ENCODE measurements around the gene EXOSC5. TPM values are rescaled to one million over a fixed set of nuclear protein-coding genes. Genes with fewer than 3 reads are reported as not detected.

The EXOSC5 gene
- total and polyA plus RNA-seq, 10 of the 15 experiments (the other 5 are each of a cell fraction or from before 2014, with no cell fraction given), result 15.8 to 123 (median 52.7) TPM

DNA sequence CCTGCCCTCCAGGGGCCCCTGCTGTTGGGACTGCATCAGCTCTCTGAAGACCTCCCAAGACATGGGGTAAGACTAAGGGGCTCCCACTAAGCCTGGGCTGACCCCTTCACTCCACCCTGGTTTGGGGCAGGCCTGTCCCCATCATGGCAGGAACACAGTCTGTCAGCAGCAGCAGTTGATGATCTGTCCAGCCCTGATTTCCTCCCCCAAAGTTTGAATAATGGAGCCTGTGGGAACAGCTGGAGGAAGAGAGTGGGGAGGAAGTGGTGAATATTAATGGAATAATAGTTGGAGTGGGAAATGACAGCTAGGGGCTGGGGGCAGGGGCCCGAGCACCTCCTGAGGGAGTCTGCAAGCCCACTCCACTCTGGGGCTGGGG lies 31.3 kb upstream of the EXOSC5 start:
- CTCF ChIA-PET, result interaction anchor here (0.7 to 1.9 kb wide), 4 partner anchors 9 to 20 kb away, joined by 3 to 8 read pairs (median 4); partner anchors contain the start of gene DMAC2
- no peak for TF ChIP-seq BCL11A (IDR thresholded peaks at IDR 0.05; ENCODE audit: low read depth, low read length)
- TF ChIP-seq, protein P1, sequence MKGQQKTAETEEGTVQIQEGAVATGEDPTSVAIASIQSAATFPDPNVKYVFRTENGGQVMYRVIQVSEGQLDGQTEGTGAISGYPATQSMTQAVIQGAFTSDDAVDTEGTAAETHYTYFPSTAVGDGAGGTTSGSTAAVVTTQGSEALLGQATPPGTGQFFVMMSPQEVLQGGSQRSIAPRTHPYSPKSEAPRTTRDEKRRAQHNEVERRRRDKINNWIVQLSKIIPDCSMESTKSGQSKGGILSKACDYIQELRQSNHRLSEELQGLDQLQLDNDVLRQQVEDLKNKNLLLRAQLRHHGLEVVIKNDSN (IDR thresholded peaks at IDR 0.05; ENCODE audit: borderline replicate concordance, extremely low read length, insufficient read depth, low read depth, low read length), result no peak
- TF ChIP-seq, protein P2, sequence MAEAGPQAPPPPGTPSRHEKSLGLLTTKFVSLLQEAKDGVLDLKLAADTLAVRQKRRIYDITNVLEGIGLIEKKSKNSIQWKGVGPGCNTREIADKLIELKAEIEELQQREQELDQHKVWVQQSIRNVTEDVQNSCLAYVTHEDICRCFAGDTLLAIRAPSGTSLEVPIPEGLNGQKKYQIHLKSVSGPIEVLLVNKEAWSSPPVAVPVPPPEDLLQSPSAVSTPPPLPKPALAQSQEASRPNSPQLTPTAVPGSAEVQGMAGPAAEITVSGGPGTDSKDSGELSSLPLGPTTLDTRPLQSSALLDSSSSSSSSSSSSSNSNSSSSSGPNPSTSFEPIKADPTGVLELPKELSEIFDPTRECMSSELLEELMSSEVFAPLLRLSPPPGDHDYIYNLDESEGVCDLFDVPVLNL (IDR thresholded peaks at IDR 0.05; ENCODE audit: low read depth, low read length), result no peak
- TF ChIP-seq SMAD5 (IDR thresholded peaks at IDR 0.05; ENCODE audit: low read depth), result no peak
- TF ChIP-seq EGR1 (IDR thresholded peaks at IDR 0.05; ENCODE audit: borderline replicate concordance in 1 of 2, low read depth in 2 of 2, low read length in 2 of 2), result no peak
- TF ChIP-seq RAD51 (IDR thresholded peaks at IDR 0.05), result no peak
- TF ChIP-seq SIX5 (IDR thresholded peaks at IDR 0.05; ENCODE audit: low read depth, low read length, severe bottlenecking), result no peak
- TF ChIP-seq TARDBP (IDR thresholded peaks at IDR 0.05; ENCODE audit: borderline replicate concordance), result no peak
- no peak for TF ChIP-seq SREBF2 (IDR thresholded peaks at IDR 0.05; ENCODE audit: low read length)
- TF ChIP-seq MTA2 (IDR thresholded peaks at IDR 0.05; ENCODE audit: low read depth), result no peak
- TF ChIP-seq, protein P3, sequence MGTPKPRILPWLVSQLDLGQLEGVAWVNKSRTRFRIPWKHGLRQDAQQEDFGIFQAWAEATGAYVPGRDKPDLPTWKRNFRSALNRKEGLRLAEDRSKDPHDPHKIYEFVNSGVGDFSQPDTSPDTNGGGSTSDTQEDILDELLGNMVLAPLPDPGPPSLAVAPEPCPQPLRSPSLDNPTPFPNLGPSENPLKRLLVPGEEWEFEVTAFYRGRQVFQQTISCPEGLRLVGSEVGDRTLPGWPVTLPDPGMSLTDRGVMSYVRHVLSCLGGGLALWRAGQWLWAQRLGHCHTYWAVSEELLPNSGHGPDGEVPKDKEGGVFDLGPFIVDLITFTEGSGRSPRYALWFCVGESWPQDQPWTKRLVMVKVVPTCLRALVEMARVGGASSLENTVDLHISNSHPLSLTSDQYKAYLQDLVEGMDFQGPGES (IDR thresholded peaks at IDR 0.05), result no peak
- no peak for TF ChIP-seq CEBPB (IDR thresholded peaks at IDR 0.05; ENCODE audit: borderline replicate concordance in 1 of 2, low read depth in 2 of 2, low read length in 2 of 2)
- no peaks in the 10 kb centered on the region; the same call in 1 of the 2 replicates for H3K79me2 ChIP-seq (ENCODE audit: control insufficient read depth, insufficient read depth, low read length)
- SMC1A ChIA-PET (ENCODE audit: uncharacterized antibody, unreplicated experiment), result no interaction called here
- RAD21 ChIA-PET (ENCODE audit: unreplicated experiment), result interaction anchor here (1.0 to 1.6 kb wide), 2 partner anchors 11 to 77 kb away, joined by 3 read pairs; no protein-coding TSS in a partner anchor
- H3K4me1 ChIP-seq (ENCODE audit: control insufficient read depth, insufficient read depth, low read length), result peaks cover 9% of the 10 kb centered on the region
- no peak for DNase-seq (ENCODE audit: low read depth, low spot score)
- no peak; the same call in 2 of the 3 replicates for ATAC-seq
- H3K4me3 ChIP-seq, result no peak overlapping the region
- no peaks in the 10 kb centered on the region for H3K9me3 ChIP-seq (replicated peaks; ENCODE audit: control insufficient read depth, insufficient read depth, low read length)
- intact Hi-C loops (cut with micrococcal nuclease; ENCODE audit: unreplicated experiment), result no loop called here
- FAIRE-seq, result no peak
- no peaks in the 10 kb centered on the region; the same call in 1 of the 2 replicates for H4K20me1 ChIP-seq (ENCODE audit: control insufficient read depth, insufficient read depth)
- 71% methylated on average over 1 of the region's 1 CpG for WGBS (ENCODE audit: insufficient coverage, insufficient replicate concordance, low lambda C conversion rate, missing lambda C conversion rate)
- H2AFZ ChIP-seq (ENCODE audit: control insufficient read depth, low read depth, low read length), result no peak overlapping the region
- H3K9ac ChIP-seq (ENCODE audit: control insufficient read depth, insufficient read depth, low read length), result 0 out of 2 replicates have a peak overlapping the region, but pooled peaks have one; percentile 5
- POLR2A ChIA-PET, result interaction anchor here (0.6 to 1.5 kb wide), 5 partner anchors 11 to 211 kb away, joined by 3 to 9 read pairs (median 4); partner anchors contain the start of gene DMAC2
- BruUV-seq (replicated peaks), result no TSS peak
- H3K4me2 ChIP-seq (ENCODE audit: control insufficient read depth, insufficient read depth), result peak overlapping the region; percentile 52
- peaks cover 10 to 19% of the 10 kb centered on the region in 2 experiments for H3K36me3 ChIP-seq (ENCODE audit: control insufficient read depth in 2 of 2, insufficient read depth in 2 of 2, low read length in 1 of 2)
- H3K27me3 ChIP-seq (replicated peaks in 1 of 2; ENCODE audit: control insufficient read depth in 2 of 2, insufficient read depth in 2 of 2, low read length in 1 of 2), result no peaks in the 10 kb centered on the region
- peak overlapping the region; percentile 67 for H3K27ac ChIP-seq (ENCODE audit: control insufficient read depth, insufficient read depth)
- in situ Hi-C loops (cut with MboI), result no loop called here

Data from GM12878 (cell line).